Epithelial cell of proximal tubule (primary cell): ENCODE results near the gene FGFBP2. TPM values are rescaled to one million over a fixed set of nuclear protein-coding genes. Genes with fewer than 3 reads are reported as not detected.

Experiments
- DNase-seq: peaks from one replicate; pipeline ENCODE4 v3.0.0-alpha.2; 2011; ENCODE audit warnings: low read depth
- H3K4me3 ChIP-seq: 2 replicates; pipeline ENCODE4 v1.5.1; 2011; ENCODE audit warnings: low read depth, mild to moderate bottlenecking, low read length
- CTCF ChIP-seq: conservative IDR thresholded peaks from 2 replicates; pipeline ENCODE4 v1.5.1; 2012; ENCODE audit warnings: low read depth, mild to moderate bottlenecking, low read length
- total RNA-seq: library from RNA; depleted of rRNA; stranded (reverse); fragments of >200 nt; gene quantifications from 2 replicates; pipeline ENCODE4 v1.2.3, GENCODE V29; 2015

FGFBP2 gene
- total RNA-seq: 0.22 TPM in 1 of 2 replicates, not detected in the other

- peak; percentile 70 for TF ChIP-seq CTCF
- no peak within 1 kb of the TSS for H3K4me3 ChIP-seq
- DNase-seq: no peak
Measured at GRCh38 chr4:15963001-15963451, at the start of gene FGFBP2. TSS of gene FGFBP2 (minus strand) at chr4:15963175. CDS start at chr4:15963129, 46 bp downstream.

GRCh38 chr4:16011173-16011572, 48.2 kb upstream of the FGFBP2 start:
- no peak overlapping the region for H3K4me3 ChIP-seq
- TF ChIP-seq CTCF: no peak
- no peak for DNase-seq

- no peak for DNase-seq
- TF ChIP-seq CTCF: no peak
- no peak overlapping the region for H3K4me3 ChIP-seq
Measured at GRCh38 chr4:16009153-16009552, 46.2 kb upstream of the FGFBP2 start.

GRCh38 chr4:16007471-16008095, 44.6 kb upstream of the FGFBP2 start:
- no peak for TF ChIP-seq CTCF

GRCh38 chr4:16006771-16007446, 43.9 kb upstream of the FGFBP2 start:
- TF ChIP-seq CTCF: no peak
- no peak overlapping the region for H3K4me3 ChIP-seq
- no peak for DNase-seq

More at GRCh38 chr4:16007471-16008095, 44.6 kb upstream of the FGFBP2 start:
- no peak for DNase-seq
- no peak overlapping the region for H3K4me3 ChIP-seq

- DNase-seq: no peak
- TF ChIP-seq CTCF: no peak
- no peak overlapping the region for H3K4me3 ChIP-seq
Measured at GRCh38 chr4:16005676-16006075, 42.7 kb upstream of the FGFBP2 start.

- TF ChIP-seq CTCF: peak; percentile 92
- no peak overlapping the region for H3K4me3 ChIP-seq
- DNase-seq: peak; percentile 31
Measured at GRCh38 chr4:16001484-16001858, 38.5 kb upstream of the FGFBP2 start.
